ENCODE results near the gene OR10AD1.

OR10AD1 gene

DNA sequence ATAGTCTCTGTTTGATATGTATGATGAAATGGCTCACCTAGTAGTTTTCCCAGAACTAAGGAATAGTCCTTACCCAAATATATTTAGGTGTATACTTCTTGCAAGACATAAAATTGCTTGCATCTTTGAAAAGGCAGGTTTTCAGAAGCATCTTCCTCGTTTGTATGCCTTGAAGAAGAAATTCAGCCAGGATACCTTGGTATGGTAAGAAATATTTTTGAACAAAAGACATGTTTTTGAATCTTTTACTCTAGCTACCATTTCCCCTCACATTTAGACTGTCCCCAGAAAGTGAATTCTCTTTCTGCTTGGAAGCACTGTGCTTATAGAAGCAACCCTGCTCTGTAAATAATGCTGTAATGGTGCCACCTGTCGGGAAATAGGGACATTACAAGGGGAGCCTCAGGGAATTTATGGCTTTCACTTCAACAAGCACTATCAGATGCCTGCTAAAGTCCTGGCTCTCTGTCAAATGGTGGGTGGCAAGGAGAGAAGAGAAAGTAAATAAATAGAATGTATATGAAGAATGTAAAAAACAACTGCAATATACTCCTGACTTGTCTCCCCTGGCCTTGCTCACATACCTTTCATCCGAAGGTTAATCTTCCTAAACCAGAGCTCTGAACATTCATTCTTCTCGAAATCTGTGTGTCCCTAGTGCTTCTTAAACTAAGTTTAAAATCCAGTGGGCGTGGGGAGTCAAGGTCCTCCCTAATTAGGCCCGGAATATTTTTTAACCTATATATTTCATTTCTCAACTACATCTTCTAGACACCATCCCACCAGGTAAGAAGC lies 13.6 kb downstream of the OR10AD1 start:
- peak; percentile 96 for DNase-seq

DNA sequence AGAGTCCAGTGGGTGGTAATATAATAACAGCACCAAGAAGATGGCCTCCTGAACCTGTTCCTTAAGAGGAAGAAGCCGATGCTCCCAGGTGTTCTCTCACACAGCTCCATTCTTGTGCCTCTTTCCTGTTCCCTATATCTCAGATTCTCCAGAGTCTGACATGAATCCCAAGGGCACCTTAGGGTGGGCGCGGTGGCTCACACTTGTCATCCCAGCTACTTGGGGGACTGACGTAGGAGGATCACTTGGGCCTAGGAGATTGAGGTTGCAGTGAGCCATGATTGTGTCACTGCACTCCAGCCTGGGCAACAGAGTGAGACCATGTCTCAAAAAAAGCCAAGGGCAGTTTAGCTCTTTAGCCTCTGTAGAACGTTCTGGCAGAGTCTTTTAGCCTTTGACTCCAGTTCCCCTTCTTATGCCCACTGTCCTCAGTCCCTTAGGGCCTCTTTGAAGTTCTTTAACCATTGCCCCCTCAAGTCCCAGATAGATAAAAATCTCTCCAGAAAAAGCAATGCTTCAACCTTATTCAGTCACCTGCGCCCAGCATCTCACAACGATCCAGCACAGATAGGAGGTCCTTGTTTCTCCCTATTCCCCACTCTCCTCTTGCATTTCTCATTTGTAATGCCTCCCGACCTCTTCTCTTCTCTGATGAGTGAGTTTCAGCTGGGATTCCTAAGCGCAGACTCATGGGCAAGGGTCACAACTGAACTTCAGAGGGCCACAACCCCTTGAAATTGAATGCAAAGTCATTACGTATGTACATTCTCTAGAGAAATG lies 15.0 kb downstream of the OR10AD1 start:
- DNase-seq = no peak

- peak; percentile 81 for DNase-seq
Observed at GRCh38 chr12:48185181-48185919, 17.7 kb downstream of the OR10AD1 start.

DNA sequence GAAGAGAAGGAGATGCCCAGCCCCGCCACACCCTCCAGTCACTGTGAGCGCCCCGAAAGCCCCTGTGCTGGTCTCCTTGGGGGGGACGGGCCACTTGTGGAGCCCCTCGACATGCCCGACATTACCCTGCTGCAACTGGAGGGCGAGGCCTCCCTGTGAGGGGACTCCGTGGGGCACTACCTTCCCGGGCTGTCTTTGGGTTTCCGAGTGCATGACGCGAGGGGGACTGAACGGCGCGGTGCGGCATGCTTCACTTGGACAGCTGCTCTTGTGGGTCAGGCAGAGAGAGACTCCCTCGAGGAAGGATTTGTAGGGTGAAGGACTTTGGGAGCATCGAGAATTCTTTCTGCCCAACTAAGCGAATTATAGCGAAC lies 18.6 kb downstream of the OR10AD1 start:
- DNase-seq = peak; percentile 68

DNA sequence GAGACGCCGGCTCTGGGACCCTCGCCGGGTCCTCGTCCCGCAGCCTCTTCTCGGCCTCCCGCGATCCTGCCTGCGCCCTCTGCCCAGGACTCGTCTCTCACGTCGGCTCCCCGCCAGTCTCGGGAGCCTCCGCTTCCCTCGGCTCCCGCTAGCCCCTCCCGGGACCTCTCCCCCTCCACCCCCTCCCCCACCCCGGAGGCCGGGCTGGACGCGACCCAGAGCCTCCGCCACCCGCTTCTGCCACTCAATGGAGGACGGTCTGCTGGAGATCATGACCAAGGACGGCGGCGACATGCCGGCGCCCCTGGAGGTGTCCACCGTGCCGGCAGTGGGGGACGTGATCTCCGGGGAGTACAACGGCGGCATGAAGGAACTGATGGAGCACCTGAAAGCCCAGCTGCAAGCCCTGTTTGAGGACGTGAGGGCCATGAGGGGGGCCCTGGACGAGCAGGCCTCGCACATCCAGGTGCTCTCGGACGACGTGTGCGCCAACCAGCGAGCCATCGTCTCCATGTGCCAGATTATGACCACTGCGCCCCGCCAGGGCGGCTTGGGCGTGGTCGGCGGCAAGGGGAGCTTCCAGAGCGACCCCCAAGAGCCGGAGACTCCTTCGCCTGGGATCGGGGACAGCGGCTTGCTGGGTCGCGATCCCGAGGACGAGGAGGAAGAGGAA lies 19.1 kb downstream of the OR10AD1 start:
- peak; percentile 66 for DNase-seq

- DNase-seq = peak; percentile 96
Observed at GRCh38 chr12:48183091-48183875, 19.8 kb downstream of the OR10AD1 start, which contains the start of gene CCDC184. CCDC184 (plus strand) TSS chr12:48183644; CDS start chr12:48184123, 479 bp downstream.

GRCh38 chr12:48182631-48183030 lies 20.5 kb downstream of the OR10AD1 start:
- no peak for DNase-seq

- DNase-seq = no peak
Observed at GRCh38 chr12:48180857-48181495, 22.1 kb downstream of the OR10AD1 start.

GRCh38 chr12:48180424-48180823 lies 22.7 kb downstream of the OR10AD1 start:
- no peak for DNase-seq

DNA sequence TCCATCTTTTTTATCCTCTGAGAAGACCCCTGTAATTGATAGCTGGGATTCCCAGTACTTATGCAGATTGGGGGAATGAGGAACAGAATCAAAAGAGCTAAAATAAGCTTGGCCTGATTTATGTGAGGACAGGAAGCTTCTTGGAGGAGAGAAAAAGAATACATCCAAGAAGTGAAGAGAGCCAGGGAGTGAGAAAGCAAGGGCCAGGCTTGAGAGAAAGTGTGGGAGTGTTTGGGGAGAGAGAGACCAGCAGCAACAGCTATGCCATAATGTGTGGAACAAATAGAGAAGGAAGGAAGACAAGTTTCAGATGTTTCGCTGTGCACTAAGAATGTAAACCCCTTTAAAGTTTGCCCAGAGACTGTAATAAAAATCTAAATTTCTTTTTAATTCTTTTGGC lies 23.6 kb downstream of the OR10AD1 start:
- no peak for DNase-seq

DNA sequence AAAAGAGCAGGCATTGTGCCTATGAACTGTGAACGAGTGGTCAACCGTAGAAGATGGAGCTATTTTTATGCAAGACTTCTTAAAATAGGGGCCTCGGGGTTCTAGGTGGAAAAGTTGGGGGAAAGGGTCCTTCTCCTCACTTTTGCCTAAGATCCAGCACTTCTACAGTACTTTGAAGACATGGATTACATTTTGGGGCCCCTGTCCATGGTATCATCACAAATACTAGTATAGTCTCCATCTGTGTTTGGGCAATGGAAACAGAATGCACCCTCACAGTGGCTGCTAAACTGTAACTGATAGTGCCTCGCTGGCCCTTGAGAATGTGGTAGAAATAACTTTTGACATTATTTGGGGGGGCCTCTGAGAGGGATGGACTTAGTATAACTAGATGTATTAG lies 25.1 kb downstream of the OR10AD1 start:
- DNase-seq = no peak

GRCh38 chr12:48176417-48176751 lies 26.7 kb downstream of the OR10AD1 start:
- no peak for DNase-seq

DNA sequence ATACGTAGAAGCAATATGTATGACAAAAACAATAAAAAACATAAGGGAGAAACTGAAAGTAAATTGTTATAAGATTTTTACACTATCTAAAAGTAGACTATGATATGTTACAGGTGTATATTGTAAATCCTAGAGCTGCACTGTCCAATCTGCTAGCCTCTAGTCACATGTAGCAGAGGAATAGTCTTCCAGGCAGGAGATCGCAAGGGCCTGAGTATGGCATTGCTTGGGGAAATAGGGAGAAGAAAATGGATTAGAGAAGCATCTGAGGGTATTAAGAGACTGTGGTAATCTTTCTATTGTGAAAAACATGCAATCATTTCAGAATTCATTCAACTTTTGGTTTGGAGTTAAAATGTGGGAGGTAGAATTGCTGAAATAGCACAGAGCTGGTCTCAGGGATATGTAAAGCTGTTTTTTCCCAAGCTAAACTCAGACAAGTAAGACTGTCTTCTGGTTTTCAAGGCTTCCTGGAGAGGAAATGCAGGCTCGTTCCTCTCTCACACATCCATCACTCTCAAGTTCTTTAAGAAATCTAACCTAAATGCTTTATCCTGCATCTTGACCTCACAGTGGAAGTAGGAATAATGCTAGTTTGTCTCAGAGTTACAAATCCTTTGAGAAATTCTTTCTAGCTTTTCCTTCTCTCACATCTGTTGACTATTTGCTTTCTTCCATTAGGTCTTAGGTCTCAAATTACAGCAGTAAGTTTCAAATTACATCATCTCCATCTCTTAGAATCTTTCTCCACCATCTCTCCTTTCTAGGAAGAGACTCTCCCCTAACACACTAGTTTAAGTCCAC lies 27.3 kb downstream of the OR10AD1 start:
- DNase-seq = peak; percentile 30

DNA sequence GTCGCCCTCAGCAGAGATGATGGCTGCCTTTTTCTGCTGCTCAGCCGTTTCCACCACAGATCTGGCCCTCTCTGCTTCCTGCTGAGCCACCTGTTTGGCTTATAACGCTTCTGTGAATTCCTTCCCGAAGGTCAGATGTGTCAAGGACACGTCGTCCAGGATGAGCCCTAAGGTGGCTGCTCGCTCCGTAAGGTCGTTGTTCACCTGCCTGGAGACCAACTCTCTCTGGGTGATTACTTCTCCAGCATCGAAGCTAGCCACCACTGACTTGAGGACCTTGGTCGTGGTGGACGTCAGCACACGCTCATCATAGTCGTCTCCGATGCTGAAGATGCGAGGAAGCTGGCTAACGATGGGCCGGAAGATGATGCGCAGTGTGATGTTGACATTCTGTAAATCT lies 34.1 kb downstream of the OR10AD1 start:
- no peak for DNase-seq

DNA sequence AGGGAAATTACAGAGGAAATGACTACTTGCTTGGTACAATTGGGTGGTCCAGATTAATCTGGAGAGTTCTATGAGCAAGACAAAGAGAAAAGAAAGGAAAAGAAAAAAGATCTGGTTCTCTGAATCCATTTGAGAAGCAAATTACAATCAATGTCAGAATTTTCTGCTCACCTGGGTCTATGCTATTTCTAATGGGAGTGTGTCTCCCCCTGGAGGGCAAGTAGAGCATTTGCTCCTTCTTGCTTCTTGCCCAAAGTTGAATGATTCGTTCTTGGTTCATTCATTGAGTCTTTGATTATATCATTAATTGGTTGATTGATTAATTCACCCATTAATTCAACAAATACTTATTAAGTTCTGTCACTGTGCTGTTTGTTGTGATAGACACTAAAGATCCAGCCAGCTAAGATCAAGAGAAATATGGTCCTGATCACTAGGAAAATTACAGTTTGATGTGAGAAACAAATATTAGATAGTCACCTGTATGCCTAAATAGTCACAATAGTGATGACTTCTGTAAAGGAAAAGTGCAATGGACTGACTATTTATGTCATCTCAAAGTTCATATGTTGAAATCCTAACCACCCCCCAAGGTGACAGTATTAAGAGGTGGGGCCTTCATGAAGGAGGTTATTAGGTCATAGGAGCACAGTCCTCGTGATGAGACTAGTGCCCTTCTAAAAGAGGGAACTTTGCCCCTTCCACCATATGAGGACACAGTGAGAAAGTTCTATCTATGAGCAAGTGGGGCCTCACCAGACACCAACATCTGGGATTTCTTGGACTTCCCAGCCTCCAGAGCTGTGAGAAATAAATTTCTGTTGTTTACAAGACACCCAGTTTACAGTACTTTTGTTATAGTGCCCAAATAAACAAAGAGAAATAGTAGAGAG lies 37.8 kb downstream of the OR10AD1 start:
- DNase-seq = peak; percentile 87

DNA sequence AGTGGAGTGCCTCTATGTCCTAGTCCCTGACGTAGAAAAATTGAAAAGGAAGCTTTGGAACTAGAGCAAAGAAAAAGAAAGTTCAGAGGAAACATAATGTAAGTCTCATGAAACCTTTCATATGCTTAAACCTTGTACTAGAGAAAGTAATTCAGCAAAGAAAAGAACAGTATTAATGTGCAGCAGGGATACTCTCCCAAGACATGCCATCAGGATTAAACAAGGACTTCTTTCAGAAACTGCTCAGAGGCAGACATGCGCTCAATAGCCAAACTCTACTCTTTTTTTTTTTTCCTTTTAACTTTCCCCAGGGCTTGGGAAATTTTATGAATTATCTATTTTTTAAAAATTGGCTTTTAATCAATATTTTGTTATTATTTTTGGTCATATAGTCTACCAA lies 38.6 kb downstream of the OR10AD1 start:
- no peak for DNase-seq

- no peak for DNase-seq
Observed at GRCh38 chr12:48163150-48163747, 39.8 kb downstream of the OR10AD1 start.

- DNase-seq = no peak
Observed at GRCh38 chr12:48160807-48161206, 42.3 kb downstream of the OR10AD1 start.

DNA sequence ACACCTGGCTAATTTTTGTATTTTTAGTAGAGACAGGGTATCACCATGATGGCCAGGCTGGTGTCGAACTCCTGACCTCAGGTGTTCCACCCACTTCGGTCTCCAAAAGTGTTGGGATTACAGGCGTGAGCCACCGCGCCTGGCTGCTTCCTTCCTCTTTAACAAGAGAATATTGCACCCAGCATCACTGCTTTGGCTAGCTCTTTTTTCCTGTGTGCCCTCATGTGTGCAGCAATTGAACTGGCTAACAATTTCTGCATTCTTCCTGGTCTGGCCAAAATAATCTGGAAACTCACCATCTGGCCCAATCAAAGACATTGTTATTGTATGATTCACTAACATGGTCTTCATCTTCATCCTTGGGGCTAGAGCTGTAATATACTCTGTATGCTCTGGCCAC lies 43.0 kb downstream of the OR10AD1 start:
- DNase-seq = no peak
